ENCODE measurements around the gene SMAD3.

- TF ChIP-seq CTCF (conservative IDR thresholded peaks at IDR 0.05 in 1 of 2, IDR thresholded peaks at IDR 0.05 in 1 of 2; ENCODE audit: extremely low read depth in 1 of 2, insufficient read depth in 1 of 2, low read depth in 1 of 2, low read length in 2 of 2) (no peak), EZH2 (IDR thresholded peaks at IDR 0.05; ENCODE audit: borderline replicate concordance, low read length) (no peak)
These were observed 30.5 kb downstream of the SMAD3 start for GRCh38 chr15:67095912-67096311.
